Esophagus (tissue), 2 donors: ENCODE results near the gene DENND5A. TPM values are rescaled to one million over a fixed set of nuclear protein-coding genes. Genes with fewer than 3 reads are reported as not detected.
A peak's percentile ranks its signal among the peaks of the same experiment; 100 is the strongest.

Experiments
- H3K27ac ChIP-seq, 2 donors: one replicate each; pipeline ENCODE4 v1.5.1; 2013; ENCODE audit warnings: low read depth in 2 of 2, mild to moderate bottlenecking in 2 of 2, inconsistent platforms in 1 of 2, low read length in 1 of 2, moderate library complexity in 1 of 2
- H3K27me3 ChIP-seq, 2 donors: one replicate each; pipeline ENCODE4 v1.6.1; 2013; ENCODE audit warnings: low read length in 2 of 2, control low read depth in 1 of 2, mild to moderate bottlenecking in 1 of 2; ENCODE audit not compliant: insufficient read depth in 2 of 2, control insufficient read depth in 1 of 2
- H3K36me3 ChIP-seq, 2 donors: one replicate each; pipeline ENCODE4 v1.6.1; 2013; ENCODE audit warnings: low read length in 1 of 2; ENCODE audit not compliant: control insufficient read depth in 2 of 2, insufficient read depth in 2 of 2
- H3K4me1 ChIP-seq, 2 donors: one replicate each; pipeline ENCODE4 v1.6.1; 2013; ENCODE audit warnings: low read length in 1 of 2; ENCODE audit not compliant: control insufficient read depth in 2 of 2, insufficient read depth in 2 of 2
- H3K4me3 ChIP-seq, 2 donors: one replicate each; pipeline ENCODE4 v1.5.1; 2013; ENCODE audit warnings: low read length in 2 of 2, mild to moderate bottlenecking in 2 of 2, low read depth in 1 of 2, moderate library complexity in 1 of 2
- H3K9me3 ChIP-seq, 2 donors: one replicate each; pipeline ENCODE4 v1.6.1; 2013; ENCODE audit warnings: mild to moderate bottlenecking in 2 of 2, low read depth in 1 of 2, low read length in 1 of 2, moderate library complexity in 1 of 2; ENCODE audit not compliant: control insufficient read depth in 2 of 2, insufficient read depth in 1 of 2
- whole genome bisulfite sequencing, 2 donors: extraction: QIAGEN DNeasy Blood & Tissue Kit; methylation state at CpG; one replicate each; pipeline ENCODE4 v1.1.7; 2013; 5-methylcytosine and 5-hydroxymethylcytosine counted together
- polyA plus RNA-seq, 2 donors: library from polyadenylated mRNA; stranded (reverse); fragments of 200-250 nt; gene quantifications; one replicate each; pipeline ENCODE4 v1.2.3, GENCODE V29; 2013
- donor health status: healthy with polysubstance abuse.
- donor health status: Bipolar disorder and iron deficiency.

DENND5A gene
- polyA plus RNA-seq, 2 donors = 6.9 to 15.4 TPM

DNA sequence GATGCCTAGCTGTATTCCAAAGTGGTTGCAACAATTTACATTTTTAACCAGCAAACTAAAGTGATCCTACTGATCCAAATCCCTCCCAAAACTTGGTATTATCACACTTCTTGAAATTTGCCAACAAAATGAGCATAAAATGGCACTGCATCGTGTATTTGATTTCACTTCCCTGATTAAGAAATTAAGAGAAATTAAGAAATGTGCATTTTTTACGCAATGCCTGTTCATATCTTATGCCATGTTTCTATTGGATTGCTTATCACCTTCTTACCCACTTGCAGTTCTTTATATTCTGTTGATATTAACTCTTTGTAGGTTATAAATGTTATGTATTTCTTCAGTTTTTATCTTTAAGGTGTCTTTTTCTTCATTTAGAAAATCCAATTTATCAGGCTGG, 80.6 kb downstream of the DENND5A start:
- Histone ChIP-seq H3K27me3 (no peaks in the 10 kb centered on the region), H3K27ac (no peak overlapping the region), H3K36me3 (peaks cover 0 to 3% of the 10 kb centered on the region in 2 donors), H3K9me3 (no peaks in the 10 kb centered on the region), H3K4me1 (no peaks in the 10 kb centered on the region), H3K4me3 (no peak overlapping the region)
- 84 to 94% methylated on average over 2 of the region's 2 CpGs for WGBS, 2 donors

DNA sequence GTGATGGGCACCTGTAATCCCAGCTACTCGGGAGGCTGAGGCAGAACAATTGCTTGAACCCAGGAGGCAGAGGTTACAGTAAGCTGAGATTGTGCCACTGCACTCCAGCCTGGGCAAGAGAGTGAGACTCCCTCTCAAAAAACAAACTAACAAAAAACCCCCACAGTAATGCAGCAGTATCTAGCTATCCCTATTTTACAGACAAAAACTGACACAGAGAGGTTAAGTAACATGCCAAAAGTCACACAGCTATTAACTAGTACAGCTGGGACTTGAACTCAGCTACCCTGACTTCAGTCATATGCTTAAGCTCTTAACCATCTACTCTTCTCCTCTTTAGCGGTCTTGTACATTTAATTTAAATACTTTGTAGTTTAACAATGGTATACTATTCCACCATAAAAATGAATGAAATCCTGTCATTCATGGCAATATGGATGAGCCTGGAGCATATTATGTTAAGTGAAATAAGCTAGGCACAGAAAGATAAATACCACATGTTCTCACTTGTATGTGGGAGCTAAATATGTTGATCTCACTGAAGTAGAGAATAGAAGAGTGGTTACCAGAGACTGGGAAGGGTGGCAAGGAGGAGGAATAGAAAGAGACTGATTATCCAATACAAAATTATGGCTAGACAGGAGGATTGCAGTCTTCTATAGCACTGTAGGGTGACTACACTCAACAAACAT, 82.8 kb downstream of the DENND5A start:
- Histone ChIP-seq H3K4me1 (no peaks in the 10 kb centered on the region), H3K36me3 (peaks cover 0 to 6% of the 10 kb centered on the region in 2 donors), H3K27me3 (no peaks in the 10 kb centered on the region), H3K4me3 (no peak overlapping the region), H3K9me3 (no peaks in the 10 kb centered on the region), H3K27ac (no peak overlapping the region)
- 96% methylated on average over 2 of the region's 2 CpGs for WGBS, 2 donors

DNA sequence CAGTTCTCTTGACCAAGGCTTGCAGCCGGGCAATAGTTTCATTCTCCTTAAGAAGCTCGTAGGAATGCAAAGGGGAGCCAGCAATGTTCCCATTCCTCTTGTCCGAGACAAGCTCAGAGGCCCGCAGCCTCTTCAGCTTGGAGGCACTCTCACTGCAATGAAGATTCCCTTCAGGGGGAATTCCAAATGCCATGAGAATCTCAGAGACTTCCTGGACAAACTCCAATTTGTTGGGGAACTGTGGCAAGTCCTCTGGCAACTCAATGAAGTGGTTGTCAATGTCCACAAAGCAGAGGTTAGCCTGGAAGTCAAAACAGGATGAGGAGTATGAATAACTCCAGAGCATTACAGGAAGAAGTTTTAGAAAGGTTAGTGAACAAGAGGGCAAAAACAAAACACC, 84.4 kb downstream of the DENND5A start:
- 64 to 71% methylated on average over 4 of the region's 4 CpGs for WGBS, 2 donors
- peak overlapping the region in 1 of 2 donors; percentile 24 for H3K27ac ChIP-seq
- H3K4me3 ChIP-seq = no peak overlapping the region
- H3K9me3 ChIP-seq = no peaks in the 10 kb centered on the region
- H3K4me1 ChIP-seq = no peaks in the 10 kb centered on the region
- H3K36me3 ChIP-seq = peaks cover 0 to 6% of the 10 kb centered on the region in 2 donors
- H3K27me3 ChIP-seq = no peaks in the 10 kb centered on the region

- no peaks in the 10 kb centered on the region for H3K27me3 ChIP-seq
- H3K9me3 ChIP-seq = no peaks in the 10 kb centered on the region
- H3K4me3 ChIP-seq = no peak overlapping the region
- H3K36me3 ChIP-seq = peaks cover 0 to 6% of the 10 kb centered on the region in 2 donors
- H3K4me1 ChIP-seq = no peaks in the 10 kb centered on the region
- no peak overlapping the region for H3K27ac ChIP-seq
- 83 to 100% methylated on average over 1 of the region's 1 CpG for WGBS, 2 donors
Measured at GRCh38 chr11:9179141-9179540, 86.0 kb downstream of the DENND5A start.

- 80 to 86% methylated on average over 4 of the region's 4 CpGs for WGBS, 2 donors
- Histone ChIP-seq H3K4me1 (no peaks in the 10 kb centered on the region), H3K4me3 (no peak overlapping the region), H3K27ac (no peak overlapping the region), H3K9me3 (no peaks in the 10 kb centered on the region), H3K27me3 (no peaks in the 10 kb centered on the region), H3K36me3 (peaks cover 0 to 6% of the 10 kb centered on the region in 2 donors)
Measured at GRCh38 chr11:9178716-9179115, 86.4 kb downstream of the DENND5A start.

- no peaks in the 10 kb centered on the region for H3K27me3 ChIP-seq
- peaks cover 0 to 6% of the 10 kb centered on the region in 2 donors for H3K36me3 ChIP-seq
- H3K9me3 ChIP-seq = no peaks in the 10 kb centered on the region
- no peak overlapping the region for H3K27ac ChIP-seq
- no peak overlapping the region for H3K4me3 ChIP-seq
- 98 to 100% methylated on average over 2 of the region's 2 CpGs for WGBS, 2 donors
- no peaks in the 10 kb centered on the region for H3K4me1 ChIP-seq
Measured at GRCh38 chr11:9177438-9178091, 87.6 kb downstream of the DENND5A start.

GRCh38 chr11:9176550-9176949, 88.6 kb downstream of the DENND5A start:
- Histone ChIP-seq H3K36me3 (peaks cover 0 to 6% of the 10 kb centered on the region in 2 donors), H3K4me1 (no peaks in the 10 kb centered on the region), H3K27ac (no peak overlapping the region), H3K27me3 (no peaks in the 10 kb centered on the region), H3K4me3 (no peak overlapping the region), H3K9me3 (no peaks in the 10 kb centered on the region)

DNA sequence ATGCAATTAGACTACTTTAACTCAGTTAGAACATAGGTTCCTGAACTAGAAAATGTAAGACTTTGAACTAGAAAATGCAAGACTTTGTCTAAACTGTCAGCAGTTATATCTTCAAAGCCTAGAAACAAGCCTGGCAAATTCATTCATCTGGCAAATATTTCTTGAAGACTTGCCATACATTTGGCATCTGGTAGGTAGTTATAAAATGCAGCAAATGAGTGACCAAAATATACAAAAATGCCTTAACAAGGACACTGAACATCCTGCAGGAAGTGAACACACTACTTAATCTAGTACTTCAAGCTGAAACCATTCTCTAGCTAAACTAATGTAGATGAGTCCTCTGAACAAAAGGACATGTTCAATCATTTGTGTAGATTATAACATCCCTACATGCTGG, 89.0 kb downstream of the DENND5A start:
- Histone ChIP-seq H3K27me3 (no peaks in the 10 kb centered on the region), H3K27ac (no peak overlapping the region), H3K9me3 (no peaks in the 10 kb centered on the region), H3K4me1 (no peaks in the 10 kb centered on the region), H3K36me3 (peaks cover 0 to 6% of the 10 kb centered on the region in 2 donors), H3K4me3 (no peak overlapping the region)

DNA sequence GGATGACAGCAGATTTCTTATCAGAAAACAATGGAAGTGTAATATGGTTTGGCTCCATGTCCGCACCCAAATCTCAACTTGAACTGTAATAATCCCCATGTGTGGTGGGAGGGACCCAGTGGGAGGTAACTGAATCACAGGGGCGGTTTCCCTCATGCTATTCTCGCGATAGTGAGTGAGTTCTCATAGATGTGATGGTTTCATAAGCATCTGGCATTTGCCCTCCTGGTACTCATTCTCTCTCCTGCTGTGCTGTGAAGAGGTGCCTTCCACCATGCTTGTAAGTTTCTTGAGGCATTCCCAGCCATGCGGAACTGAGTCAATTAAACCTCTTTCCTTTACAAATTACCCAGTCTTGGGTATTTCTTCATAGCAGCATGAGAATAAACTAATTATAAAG, 92.8 kb downstream of the DENND5A start:
- Histone ChIP-seq H3K4me1 (no peaks in the 10 kb centered on the region), H3K9me3 (no peaks in the 10 kb centered on the region), H3K27ac (no peak overlapping the region), H3K36me3 (no peaks in the 10 kb centered on the region), H3K4me3 (no peak overlapping the region), H3K27me3 (no peaks in the 10 kb centered on the region)
- WGBS, 2 donors = 94 to 95% methylated on average over 5 of the region's 5 CpGs

DNA sequence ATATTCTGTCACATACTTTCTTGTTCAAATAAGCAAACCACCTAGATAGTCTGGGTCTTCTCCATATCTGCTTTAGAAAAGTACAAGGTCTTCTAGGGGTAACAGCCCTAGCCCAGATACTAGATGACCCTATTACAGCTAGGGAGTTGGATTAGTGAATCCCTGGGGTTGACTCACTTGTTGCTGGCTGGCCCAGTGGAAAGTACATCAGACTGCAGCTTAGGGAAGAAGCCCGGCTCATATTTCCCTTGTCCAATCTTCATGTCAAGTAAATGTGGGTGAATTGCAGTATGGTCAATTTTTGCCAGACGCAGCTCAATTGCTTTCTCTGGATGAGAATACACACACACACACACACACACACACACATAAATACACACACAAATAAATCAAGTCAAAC, 94.7 kb downstream of the DENND5A start:
- H3K27me3 ChIP-seq = no peaks in the 10 kb centered on the region
- H3K27ac ChIP-seq = no peak overlapping the region
- H3K36me3 ChIP-seq = no peaks in the 10 kb centered on the region
- H3K4me1 ChIP-seq = no peaks in the 10 kb centered on the region
- H3K9me3 ChIP-seq = no peaks in the 10 kb centered on the region
- 88 to 92% methylated on average over 2 of the region's 2 CpGs for whole genome bisulfite sequencing, 2 donors
- H3K4me3 ChIP-seq = no peak overlapping the region
